Right lobe of liver (tissue), 6 donors: ENCODE data around the gene PNPLA1. TPM values are rescaled to one million over a fixed set of nuclear protein-coding genes. Genes with fewer than 3 reads are reported as not detected.

Experiments
- ATAC-seq, 4 donors: fragments of 200-7000 bp; cut with Tn5 transposase; one replicate each; pipeline ENCODE4 v1.9.1; 2020; ENCODE audit warnings: mild to moderate bottlenecking in 4 of 4, moderate library complexity in 4 of 4
- DNase-seq, 3 donors: peaks; one replicate each; pipeline ENCODE4 v3.0.0-alpha.2; 2020
- H3K27ac ChIP-seq, 3 donors: fragments of 200-600 bp; one replicate each; pipeline ENCODE4 v1.8.0; 2022
- H3K27me3 ChIP-seq, 2 donors: fragments of 200-600 bp; one replicate each; pipeline ENCODE4 v1.8.0; 2022
- H3K36me3 ChIP-seq, 4 donors: fragments of 200-600 bp; sonication (generic) in 1 of 4; one replicate each; pipeline versions ENCODE4 v1.5.1 to v1.8.0; 2017 to 2022; ENCODE audit warnings: control low read depth in 1 of 4
- H3K4me1 ChIP-seq, 4 donors: fragments of 200-600 bp; sonication (generic) in 1 of 4; one replicate each; pipeline versions ENCODE4 v1.5.1 to v1.8.0; 2017 to 2022; ENCODE audit warnings: control low read depth in 1 of 4
- H3K4me3 ChIP-seq, 3 donors: fragments of 200-600 bp; one replicate each; pipeline ENCODE4 v1.8.0; 2022
- H3K9me3 ChIP-seq, 4 donors: fragments of 200-600 bp; sonication (generic) in 1 of 4; one replicate each; pipeline versions ENCODE4 v1.5.1 to v1.8.0; 2017 to 2022; ENCODE audit warnings: control low read depth in 1 of 4
- CTCF ChIP-seq, 4 donors: fragments of 200-600 bp in 3 of 4; fragments of 450-650 bp in 1 of 4; IDR thresholded peaks; one replicate each; pipeline versions ENCODE4 v1.5.1 to v1.8.0; 2016 to 2022; ENCODE audit warnings: antibody characterized with exemption in 4 of 4, mild to moderate bottlenecking in 2 of 4
- POLR2A ChIP-seq: fragments of 450-650 bp; IDR thresholded peaks from one replicate; pipeline ENCODE4 v1.6.1; 2017; ENCODE audit warnings: antibody characterized with exemption, mild to moderate bottlenecking
- WGBS: methylation state at CpG from one replicate; pipeline ENCODE4 v1.1.6; 2018; ENCODE audit warnings: low coverage, low lambda C conversion rate; ENCODE audit not compliant: insufficient coverage; ENCODE audit errors: missing lambda C conversion rate; 5-methylcytosine and 5-hydroxymethylcytosine counted together
- intact Hi-C, 2 donors: fragments of 100-400 bp; cut with DNase I; formaldehyde crosslinking; loops; one replicate each; pipeline versions ENCODE4 v1.11.2 to v1.14.1; 2022
- long read RNA-seq: library from polyadenylated mRNA; unstranded; transcript quantifications from one replicate; pipeline ENCODE4 v2.0.0, GENCODE V29; 2019
- total RNA-seq, 6 experiments: library from RNA; depleted of rRNA in 2 of 6; stranded (reverse); fragments of >200 nt in 2 of 6; fragmentation: NEBNext Ultra II Directional in 3 of 6; extraction: Animal tissue kit (Norgen Biotek cat#: 25700) in 3 of 6; gene quantifications; one replicate each; pipeline versions ENCODE4 v1.1.0 to v1.2.4, GENCODE V29; 2016 to 2023
- donor health status: DM: no; HTN: yes; CAD: no.
- donor health status: DM: no; HTN: no; CAD: no.
- donor health status: DM: no; HTN: no; CAD: no.
- donor health status: DM: no; HTN: yes; CAD: no.
- donor health status: DM: no; HTN: yes; CAD: no.

The PNPLA1 gene, protein sequence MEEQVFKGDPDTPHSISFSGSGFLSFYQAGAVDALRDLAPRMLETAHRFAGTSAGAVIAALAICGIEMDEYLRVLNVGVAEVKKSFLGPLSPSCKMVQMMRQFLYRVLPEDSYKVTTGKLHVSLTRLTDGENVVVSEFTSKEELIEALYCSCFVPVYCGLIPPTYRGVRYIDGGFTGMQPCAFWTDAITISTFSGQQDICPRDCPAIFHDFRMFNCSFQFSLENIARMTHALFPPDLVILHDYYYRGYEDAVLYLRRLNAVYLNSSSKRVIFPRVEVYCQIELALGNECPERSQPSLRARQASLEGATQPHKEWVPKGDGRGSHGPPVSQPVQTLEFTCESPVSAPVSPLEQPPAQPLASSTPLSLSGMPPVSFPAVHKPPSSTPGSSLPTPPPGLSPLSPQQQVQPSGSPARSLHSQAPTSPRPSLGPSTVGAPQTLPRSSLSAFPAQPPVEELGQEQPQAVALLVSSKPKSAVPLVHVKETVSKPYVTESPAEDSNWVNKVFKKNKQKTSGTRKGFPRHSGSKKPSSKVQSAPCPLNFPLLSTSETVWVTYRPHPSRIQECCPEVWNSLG
- not detected for total RNA-seq
- long read RNA-seq: 0 reads

DNA sequence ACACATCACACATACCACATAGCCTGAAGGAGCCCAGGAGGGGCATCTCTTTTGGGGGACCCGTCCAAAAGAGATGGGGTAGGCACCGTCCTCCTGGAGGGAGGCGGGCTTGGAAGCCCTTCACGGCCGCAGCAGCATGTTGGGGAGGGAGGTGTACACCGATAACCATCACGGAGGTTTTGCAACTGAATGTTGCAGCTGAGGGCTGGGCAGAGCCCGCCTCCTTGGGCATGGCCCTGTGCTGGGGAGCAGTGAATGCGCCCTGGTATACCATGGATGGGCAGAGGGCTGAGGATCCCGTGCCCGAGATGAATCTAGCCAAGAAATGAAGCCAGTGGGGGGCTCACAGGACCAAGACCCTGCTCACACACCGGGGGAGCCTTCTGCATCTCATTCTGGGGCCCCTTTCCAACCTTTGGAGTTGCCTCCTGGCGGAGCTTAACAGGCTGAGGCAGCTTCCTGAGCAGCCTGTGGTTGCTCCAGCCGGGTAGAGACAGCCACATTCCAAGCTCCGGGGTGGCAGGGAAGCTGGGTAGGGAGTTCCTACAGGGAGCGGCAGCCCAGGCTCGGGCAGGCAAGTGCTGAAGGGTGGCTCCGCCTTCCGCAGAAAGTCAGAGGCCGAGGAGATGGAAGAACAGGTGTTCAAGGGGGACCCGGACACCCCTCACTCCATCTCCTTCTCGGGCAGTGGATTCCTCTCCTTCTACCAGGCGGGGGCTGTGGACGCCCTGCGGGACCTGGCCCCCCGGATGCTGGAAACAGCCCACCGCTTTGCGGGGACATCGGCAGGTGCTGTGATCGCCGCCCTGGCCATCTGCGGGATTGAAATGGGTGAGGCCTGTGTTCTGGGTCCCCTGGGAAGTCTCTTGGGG is at the start of gene PNPLA1:
TSS of gene PNPLA1 (plus strand) at position 227 of the 872 bp plus-strand sequence. CDS start at position 627, 400 bp downstream.
- WGBS: 83% methylated on average over 7 of the region's 32 CpGs
- Histone ChIP-seq H3K36me3 (no peaks in the 10 kb centered on the region), H3K27ac (no peak within 1 kb of the TSS), H3K27me3 (no peaks in the 10 kb centered on the region), H3K4me1 (no peaks in the 10 kb centered on the region), H3K9me3 (no peaks in the 10 kb centered on the region), H3K4me3 (no peak within 1 kb of the TSS)
- intact Hi-C loops: no loop called here
- TF ChIP-seq POLR2A: no peak
- no peak for TF ChIP-seq CTCF (IDR thresholded peaks at IDR 0.05)
- ATAC-seq (no peak), DNase-seq (no peak)

- no peak for DNase-seq
- TF ChIP-seq POLR2A (no peak), CTCF (IDR thresholded peaks at IDR 0.05) (no peak)
- Histone ChIP-seq H3K9me3 (no peaks in the 10 kb centered on the region), H3K4me3 (no peak overlapping the region), H3K4me1 (no peaks in the 10 kb centered on the region), H3K36me3 (peaks cover 0 to 84% (median 30%) of the 10 kb centered on the region in 4 donors), H3K27ac (no peak overlapping the region), H3K27me3 (no peaks in the 10 kb centered on the region)
- no peak for ATAC-seq
- WGBS: 75% methylated on average over 4 of the region's 4 CpGs
- intact Hi-C loops: no loop called here
Observed at GRCh38 chr6:36220226-36220625, 49.6 kb upstream of the PNPLA1 start.

- Histone ChIP-seq H3K4me1 (no peaks in the 10 kb centered on the region), H3K27me3 (no peaks in the 10 kb centered on the region), H3K36me3 (peaks cover 0 to 72% (median 28%) of the 10 kb centered on the region in 4 donors), H3K4me3 (no peak overlapping the region), H3K9me3 (no peaks in the 10 kb centered on the region), H3K27ac (no peak overlapping the region)
- WGBS: 61% methylated on average over 2 of the region's 2 CpGs
- TF ChIP-seq CTCF (IDR thresholded peaks at IDR 0.05) (no peak), POLR2A (no peak)
- ATAC-seq (no peak), DNase-seq (no peak)
- intact Hi-C loops: no loop called here
Observed at GRCh38 chr6:36221674-36222073, 48.2 kb upstream of the PNPLA1 start.

DNA sequence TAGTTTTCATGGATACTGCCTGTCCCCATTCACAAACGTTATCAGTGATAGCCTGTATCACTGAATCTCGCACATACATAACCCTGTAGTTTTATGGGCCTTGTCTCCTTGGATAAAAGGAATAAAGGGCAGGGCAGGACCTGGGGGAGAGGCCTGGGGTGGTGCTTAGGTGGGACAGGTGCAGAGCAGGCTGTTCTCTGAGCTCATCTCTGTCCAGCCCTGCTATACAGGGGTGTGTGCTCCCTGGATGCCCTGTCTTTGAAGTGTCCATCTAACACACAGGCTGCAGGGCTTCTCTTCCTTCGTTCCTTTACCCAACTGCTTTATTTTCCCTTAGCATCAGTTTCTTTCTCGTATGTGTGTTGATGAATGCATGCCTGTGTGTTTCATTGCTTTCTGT is 46.9 kb upstream of the PNPLA1 start:
- DNase-seq (no peak), ATAC-seq (no peak)
- no peaks in the 10 kb centered on the region for H3K4me1 ChIP-seq

More for the DNA sequence above, 46.9 kb upstream of the PNPLA1 start:
- H3K9me3 ChIP-seq: no peaks in the 10 kb centered on the region
- no peak overlapping the region for H3K4me3 ChIP-seq
- peaks cover 0 to 68% (median 30%) of the 10 kb centered on the region in 4 donors for H3K36me3 ChIP-seq
- WGBS: 73% methylated on average over 4 of the region's 4 CpGs
- H3K27me3 ChIP-seq: no peaks in the 10 kb centered on the region
- TF ChIP-seq CTCF (IDR thresholded peaks at IDR 0.05) (no peak), POLR2A (no peak)
- H3K27ac ChIP-seq: no peak overlapping the region
- intact Hi-C loops: no loop called here
